GM12864 (cell line): ENCODE data around the gene DOK6.

Experiments used
- DNase-seq: peaks from one replicate; pipeline ENCODE4 v3.0.0-alpha.2; 2011; ENCODE audit warnings: low read depth
- H3K4me3 ChIP-seq: 2 replicates; pipeline ENCODE4 v1.5.1; 2011; ENCODE audit warnings: mild to moderate bottlenecking, low read depth, low read length, control low read depth
- TF ChIP-seq, protein P1 (sequence below): IDR thresholded peaks from 2 replicates; pipeline ENCODE4 v1.5.1; 2011; ENCODE audit warnings: low read depth, mild to moderate bottlenecking, moderate library complexity, low read length, control low read depth, inconsistent platforms; ENCODE audit errors: missing control alignments

The DOK6 gene

DNA sequence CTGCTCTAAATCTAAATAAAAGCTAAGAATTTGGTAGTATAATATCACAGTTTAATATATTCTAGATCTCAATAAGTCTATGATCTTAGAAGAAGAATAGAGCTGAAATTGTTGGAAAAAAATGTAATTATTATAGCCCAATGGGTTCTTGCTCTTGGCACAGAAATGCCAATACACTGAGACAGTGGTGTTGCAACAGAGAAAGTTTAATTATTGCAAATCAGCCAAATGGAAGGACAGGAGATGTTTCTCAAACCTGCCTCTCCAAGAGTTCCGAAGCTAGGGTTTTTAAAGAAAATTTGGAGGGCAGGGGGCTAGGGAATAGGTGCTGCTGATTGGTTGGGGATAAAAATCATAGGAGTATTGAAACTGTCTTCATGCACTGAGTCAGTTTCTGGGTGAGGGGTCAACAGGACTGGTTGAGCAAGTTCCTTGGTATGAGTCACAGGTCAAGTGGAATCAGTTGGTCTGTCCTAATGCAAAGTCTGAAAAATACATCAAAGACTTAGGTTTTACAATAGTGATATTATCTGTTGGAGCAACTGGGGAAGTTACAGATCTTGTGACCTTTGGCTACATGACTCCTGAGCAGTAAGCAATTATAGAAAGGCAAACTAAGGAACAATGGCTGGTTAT lies 318.3 kb downstream of the DOK6 start:
- H3K4me3 ChIP-seq = no peak overlapping the region
- DNase-seq = no peak
- TF ChIP-seq, protein P1, sequence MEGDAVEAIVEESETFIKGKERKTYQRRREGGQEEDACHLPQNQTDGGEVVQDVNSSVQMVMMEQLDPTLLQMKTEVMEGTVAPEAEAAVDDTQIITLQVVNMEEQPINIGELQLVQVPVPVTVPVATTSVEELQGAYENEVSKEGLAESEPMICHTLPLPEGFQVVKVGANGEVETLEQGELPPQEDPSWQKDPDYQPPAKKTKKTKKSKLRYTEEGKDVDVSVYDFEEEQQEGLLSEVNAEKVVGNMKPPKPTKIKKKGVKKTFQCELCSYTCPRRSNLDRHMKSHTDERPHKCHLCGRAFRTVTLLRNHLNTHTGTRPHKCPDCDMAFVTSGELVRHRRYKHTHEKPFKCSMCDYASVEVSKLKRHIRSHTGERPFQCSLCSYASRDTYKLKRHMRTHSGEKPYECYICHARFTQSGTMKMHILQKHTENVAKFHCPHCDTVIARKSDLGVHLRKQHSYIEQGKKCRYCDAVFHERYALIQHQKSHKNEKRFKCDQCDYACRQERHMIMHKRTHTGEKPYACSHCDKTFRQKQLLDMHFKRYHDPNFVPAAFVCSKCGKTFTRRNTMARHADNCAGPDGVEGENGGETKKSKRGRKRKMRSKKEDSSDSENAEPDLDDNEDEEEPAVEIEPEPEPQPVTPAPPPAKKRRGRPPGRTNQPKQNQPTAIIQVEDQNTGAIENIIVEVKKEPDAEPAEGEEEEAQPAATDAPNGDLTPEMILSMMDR = no peak

DNA sequence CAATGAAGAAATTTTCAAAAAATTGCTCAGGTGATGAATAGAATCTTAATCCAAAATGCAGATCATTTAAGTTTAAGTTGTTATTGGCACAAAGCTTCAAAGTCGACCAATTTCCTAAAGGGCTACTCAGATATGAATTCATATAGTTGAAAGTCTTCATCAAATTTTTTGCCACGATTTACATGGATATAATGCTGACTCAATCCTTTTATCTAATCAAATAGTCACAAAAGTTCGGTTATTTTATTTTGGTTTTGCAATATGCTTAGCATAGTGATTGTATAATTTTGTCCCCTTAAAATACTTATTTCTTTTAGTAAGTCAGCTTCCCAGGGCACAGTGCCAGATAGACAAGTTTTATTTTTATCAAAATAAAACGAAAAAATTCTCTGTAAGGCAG lies 319.7 kb downstream of the DOK6 start:
- TF ChIP-seq, protein P1 = no peak
- no peak for DNase-seq
- no peak overlapping the region for H3K4me3 ChIP-seq

DNA sequence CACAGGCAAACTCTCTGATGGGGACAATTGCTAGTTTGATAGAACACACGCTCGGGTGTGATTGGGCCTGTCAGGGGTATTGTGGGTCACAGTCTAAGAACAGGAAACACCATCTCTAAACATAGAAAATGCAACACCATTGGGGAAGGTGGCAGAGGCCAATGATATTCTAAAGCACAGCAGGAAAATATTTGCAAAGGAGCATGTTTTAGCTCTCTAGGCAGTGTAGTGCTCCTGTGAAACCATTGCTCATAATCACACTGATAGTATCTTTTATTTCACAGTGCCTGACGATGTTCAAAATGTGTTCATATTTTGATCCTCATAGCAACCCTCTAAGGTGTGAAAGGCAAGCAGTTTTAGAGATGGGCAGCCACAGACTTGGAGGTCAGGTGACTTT lies 322.7 kb downstream of the DOK6 start:
- no peak for DNase-seq
- H3K4me3 ChIP-seq = no peak overlapping the region
- TF ChIP-seq, protein P1 = no peak

DNA sequence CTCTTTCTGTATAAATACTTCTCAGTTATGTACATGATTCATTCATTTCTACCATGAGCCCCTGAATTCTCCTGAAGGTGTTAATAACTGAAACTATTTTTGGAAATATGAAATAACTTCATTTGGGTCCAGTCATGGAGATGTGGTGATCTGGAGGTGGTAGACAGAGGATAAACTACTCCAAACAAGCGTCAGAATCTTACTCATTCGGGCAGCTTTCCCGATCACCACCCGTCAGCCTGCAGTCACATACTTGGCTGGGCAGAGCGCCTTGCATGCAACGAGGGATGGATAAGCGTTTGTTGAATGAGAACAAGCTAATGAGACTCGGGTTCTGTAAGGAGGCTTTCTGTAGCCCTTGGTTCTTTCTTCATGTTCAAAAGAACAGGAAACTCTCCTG lies 324.3 kb downstream of the DOK6 start:
- DNase-seq = no peak
- TF ChIP-seq, protein P1 = no peak
- no peak overlapping the region for H3K4me3 ChIP-seq

DNA sequence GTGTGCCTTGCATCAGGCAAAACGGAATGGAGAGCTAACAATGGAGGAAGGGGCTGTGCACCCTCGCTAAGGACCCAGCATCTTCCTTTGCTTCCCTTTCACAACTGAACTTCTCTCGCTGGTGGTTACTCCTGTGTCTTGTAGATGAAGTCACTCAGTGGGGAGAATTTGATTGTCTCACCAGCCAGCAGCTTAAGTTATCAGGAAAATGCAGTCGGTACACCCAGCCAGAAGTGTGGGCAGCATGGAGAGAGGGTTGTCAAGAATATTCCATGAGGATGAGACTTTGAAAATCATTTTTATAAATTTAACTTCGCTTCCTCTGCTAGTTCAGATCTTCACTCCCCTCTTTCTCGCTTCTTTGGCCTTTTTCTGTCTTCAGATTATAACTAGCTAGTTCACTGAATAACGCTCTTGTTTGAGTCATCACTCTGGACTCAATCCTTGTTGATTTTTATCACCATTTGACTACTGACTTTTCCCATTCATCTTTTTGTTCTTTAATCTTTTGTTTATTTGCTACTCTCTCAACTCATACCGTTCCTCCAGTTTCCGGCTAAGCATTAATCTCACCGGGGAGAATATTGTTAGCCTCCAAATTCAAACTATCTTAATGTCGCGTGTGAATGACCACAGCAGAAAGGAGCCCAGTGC lies 325.3 kb downstream of the DOK6 start:
- DNase-seq = no peak
- H3K4me3 ChIP-seq = no peak overlapping the region
- TF ChIP-seq, protein P1 = no peak

DNA sequence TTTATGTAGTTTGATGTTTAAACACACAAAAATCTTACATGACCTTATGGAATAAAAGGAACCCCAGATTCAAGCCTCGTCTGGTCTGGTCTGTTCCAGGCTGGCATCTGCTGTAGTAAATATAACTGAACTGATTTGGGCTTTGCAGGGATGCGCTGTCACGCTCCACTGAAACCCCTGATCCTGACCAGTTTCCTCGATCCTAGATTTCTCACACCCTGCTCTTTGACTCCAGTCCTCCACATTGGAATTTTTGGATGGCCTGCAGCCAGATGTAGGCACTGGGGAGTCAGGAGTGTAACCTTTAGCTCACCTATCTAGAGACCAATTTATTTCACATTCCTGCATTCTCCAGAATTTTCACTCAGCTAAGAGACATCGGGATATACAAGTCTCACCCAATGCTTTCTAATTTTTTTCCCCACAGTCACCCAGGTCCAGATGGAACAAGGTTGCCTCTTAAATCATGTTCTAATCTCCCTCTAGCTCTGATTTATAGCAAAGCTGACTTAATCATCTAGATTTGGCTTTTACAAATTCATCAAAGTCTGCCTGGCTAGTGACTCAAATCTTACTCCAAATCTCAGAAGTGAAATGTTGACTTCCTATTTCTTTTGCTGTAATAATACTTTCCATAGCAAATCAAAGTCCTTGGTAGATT lies 327.4 kb downstream of the DOK6 start:
- H3K4me3 ChIP-seq = no peak overlapping the region
- TF ChIP-seq, protein P1 = no peak
- DNase-seq = no peak
